Gastrocnemius medialis (tissue), 4 donors: ENCODE data around the gene DMD. TPM values are rescaled to one million over a fixed set of nuclear protein-coding genes. Genes with fewer than 3 reads are reported as not detected.

Experiments
- ATAC-seq, 2 donors: fragments of 150-250 bp; one replicate each; pipeline ENCODE4 v1.9.1; 2016
- DNase-seq, 2 donors: peaks; one replicate each; pipeline ENCODE4 v3.0.0-alpha.2; 2019
- H3K27ac ChIP-seq, 4 donors: fragments of 200-600 bp; sonication (generic); 1 replicate in 1 of 4; 2 replicates in 3 of 4; pipeline ENCODE4 v1.5.1; 2016 to 2018; ENCODE audit warnings: mild to moderate bottlenecking in 2 of 4, moderate library complexity in 1 of 4
- H3K27me3 ChIP-seq, 3 donors: fragments of 200-600 bp; sonication (generic) in 2 of 3; 1 replicate in 1 of 3; 2 replicates in 2 of 3; pipeline versions ENCODE4 v1.5.1 to v1.6.0; 2016 to 2019; ENCODE audit warnings: mild to moderate bottlenecking in 1 of 3, moderate library complexity in 1 of 3
- H3K36me3 ChIP-seq, 2 donors: fragments of 200-600 bp; sonication (generic) in 1 of 2; one replicate each; pipeline ENCODE4 v1.5.1; 2017 to 2018
- H3K4me1 ChIP-seq, 2 donors: fragments of 200-600 bp; sonication (generic) in 1 of 2; one replicate each; pipeline ENCODE4 v1.5.1; 2016 to 2017; ENCODE audit warnings: mild to moderate bottlenecking in 2 of 2
- H3K4me3 ChIP-seq, 4 donors: fragments of 200-600 bp; sonication (generic) in 3 of 4; 1 replicate in 1 of 4; 2 replicates in 3 of 4; pipeline ENCODE4 v1.5.1; 2016 to 2019; ENCODE audit warnings: mild to moderate bottlenecking in 2 of 4
- H3K9me3 ChIP-seq, 3 donors: fragments of 200-600 bp; sonication (generic) in 2 of 3; 1 replicate in 1 of 3; 2 replicates in 2 of 3; pipeline ENCODE4 v1.5.1; 2016 to 2019
- CTCF ChIP-seq, 5 experiments: fragments of 450-650 bp in 3 of 5; fragments of 200-600 bp in 2 of 5; sonication (generic) in 2 of 5; IDR thresholded peaks in 4 of 5; conservative IDR thresholded peaks in 1 of 5; 1 replicate in 4 of 5; 2 replicates in 1 of 5; pipeline ENCODE4 v1.5.1; 2016 to 2019; ENCODE audit warnings: antibody characterized with exemption in 5 of 5, mild to moderate bottlenecking in 3 of 5, moderate library complexity in 3 of 5
- POLR2A ChIP-seq, 2 donors: fragments of 450-650 bp; IDR thresholded peaks; one replicate each; pipeline ENCODE4 v1.6.1; 2017; ENCODE audit warnings: antibody characterized with exemption in 2 of 2, mild to moderate bottlenecking in 2 of 2, moderate library complexity in 2 of 2
- in situ Hi-C, 4 donors: fragments of 200-750 bp; cut with MboI; loops; one replicate each; pipeline versions ENCODE4 v1.15.0 to v1.8.0; 2017; ENCODE audit warnings: low sequenced_read_pairs in 4 of 4
- intact Hi-C: fragments of 100-400 bp; cut with DNase I; formaldehyde crosslinking; loops from one replicate; pipeline ENCODE4 v1.15.1; 2023; ENCODE audit warnings: low total_unique reads
- total RNA-seq, 4 donors: library from RNA; depleted of rRNA; stranded (reverse); fragments of >200 nt; gene quantifications; one replicate each; pipeline versions ENCODE4 v1.1.0 to v1.2.3, GENCODE V29; 2016

Gene DMD
- total RNA-seq, 4 donors from 2014 or later, result 53.5 to 201 (median 98.9) TPM

- no peak for TF ChIP-seq CTCF (IDR thresholded peaks at IDR 0.05 in 4 of 5, conservative IDR thresholded peaks at IDR 0.05 in 1 of 5)
- peak in 1 of 2 donors; percentile 9 for TF ChIP-seq POLR2A (IDR thresholded peaks at IDR 0.05)
- ATAC-seq (no peak), DNase-seq (no peak)
- Histone ChIP-seq H3K27ac (peak overlapping the region; percentile 78 to 91 (median 84)), H3K36me3 (no peaks in the 10 kb centered on the region), H3K9me3 (no peaks in the 10 kb centered on the region), H3K4me1 (peaks cover 3 to 4% of the 10 kb centered on the region in 2 donors), H3K4me3 (peak overlapping the region; percentile 51 to 61 (median 55)), H3K27me3 (no peaks in the 10 kb centered on the region)
- in situ Hi-C loops (no loop called here), intact Hi-C loops (loop anchor here (5.0 kb wide), 1 partner anchor 75 kb away; no protein-coding TSS in a partner anchor)
These were observed 4.3 kb downstream of the DMD start for GRCh38 chrX:33207056-33207455.

GRCh38 chrX:33205321-33205720 lies 6.0 kb downstream of the DMD start:
- H3K27me3 ChIP-seq, result no peaks in the 10 kb centered on the region
- H3K4me1 ChIP-seq, result no peaks in the 10 kb centered on the region
- H3K9me3 ChIP-seq, result no peaks in the 10 kb centered on the region
- H3K27ac ChIP-seq, result peak overlapping the region; percentile 78 to 91 (median 84)
- no peaks in the 10 kb centered on the region for H3K36me3 ChIP-seq
- TF ChIP-seq POLR2A (IDR thresholded peaks at IDR 0.05) (peak in 1 of 2 donors; percentile 6), CTCF (IDR thresholded peaks at IDR 0.05 in 4 of 5, conservative IDR thresholded peaks at IDR 0.05 in 1 of 5) (no peak)
- intact Hi-C loops, result loop anchor here (5.0 kb wide), 1 partner anchor 73 kb away; no protein-coding TSS in a partner anchor
- in situ Hi-C loops, result no loop called here
- DNase-seq (no peak), ATAC-seq (peak; percentile 82 to 83)
- peak overlapping the region; percentile 51 to 61 (median 55) for H3K4me3 ChIP-seq

GRCh38 chrX:33204889-33205288 lies 6.5 kb downstream of the DMD start:
- Histone ChIP-seq H3K4me1 (no peaks in the 10 kb centered on the region), H3K9me3 (no peaks in the 10 kb centered on the region), H3K27me3 (no peaks in the 10 kb centered on the region), H3K36me3 (no peaks in the 10 kb centered on the region), H3K27ac (peak overlapping the region; percentile 78 to 91 (median 84)), H3K4me3 (peak overlapping the region; percentile 51 to 61 (median 55))
- no peak for TF ChIP-seq CTCF (IDR thresholded peaks at IDR 0.05 in 4 of 5, conservative IDR thresholded peaks at IDR 0.05 in 1 of 5)
- DNase-seq (peak; percentile 60 to 76), ATAC-seq (peak; percentile 89 to 94)
- intact Hi-C loops, result loop anchor here (5.0 kb wide), 1 partner anchor 73 kb away; no protein-coding TSS in a partner anchor
- in situ Hi-C loops, result no loop called here

GRCh38 chrX:33198561-33199279 lies 12.6 kb downstream of the DMD start:
- no peak overlapping the region for H3K4me3 ChIP-seq
- H3K9me3 ChIP-seq, result no peaks in the 10 kb centered on the region
- no peaks in the 10 kb centered on the region for H3K27me3 ChIP-seq
- H3K4me1 ChIP-seq, result peaks cover 6 to 16% of the 10 kb centered on the region in 2 donors
- no peaks in the 10 kb centered on the region for H3K36me3 ChIP-seq
- peak overlapping the region; percentile 38 to 91 (median 72) for H3K27ac ChIP-seq
- DNase-seq (no peak), ATAC-seq (no peak)
- no peak for TF ChIP-seq CTCF (IDR thresholded peaks at IDR 0.05 in 4 of 5, conservative IDR thresholded peaks at IDR 0.05 in 1 of 5)
- TF ChIP-seq POLR2A (IDR thresholded peaks at IDR 0.05), result no peak
- in situ Hi-C loops (loop anchor here in 1 of 4 donors (25.0 kb wide), 1 partner anchor 111 kb away; no protein-coding TSS in a partner anchor), intact Hi-C loops (no loop called here)
